Hematopoietic multipotent progenitor cell (in vitro differentiated cells): Measurements from ENCODE around the gene CHFR. TPM values are rescaled to one million over a fixed set of nuclear protein-coding genes. Genes with fewer than 3 reads are reported as not detected.
A peak's percentile ranks its signal among the peaks of the same experiment; 100 is the strongest.
"Not testable (repeated sequence)": the region's sequence is repeated elsewhere in the genome, so short reads cannot be mapped to it uniquely, and the experiment has no call there.

Source experiments
- DNase-seq, 3 donors: peaks; one replicate each; pipeline ENCODE4 v3.0.0-alpha.2; 2011 to 2015; ENCODE audit warnings: low read depth in 2 of 3, low spot score in 2 of 3
- total RNA-seq: library from RNA; depleted of rRNA; stranded (reverse); fragments of >200 nt; gene quantifications from one replicate; pipeline ENCODE4 v1.2.3, GENCODE V29; 2012

CHFR gene
- total RNA-seq, result 29.9 TPM

GRCh38 chr12:132887513-132888351, at the start of gene CHFR:
Gene CHFR, minus strand, starts transcription at chr12:132887605. Its CDS starts 277 bp downstream, at chr12:132887328.
- peak; percentile 84 to 99 (median 99) for DNase-seq

- not testable (repeated sequence) for DNase-seq
Observed at GRCh38 chr12:132936921-132937320, 49.5 kb upstream of the CHFR start.

- DNase-seq, result no peak
Observed at GRCh38 chr12:132936163-132936562, 48.8 kb upstream of the CHFR start.

- DNase-seq, result no peak
Observed at GRCh38 chr12:132926415-132926833, 39.0 kb upstream of the CHFR start.

- no peak for DNase-seq
Observed at GRCh38 chr12:132925597-132926414, 38.4 kb upstream of the CHFR start.

- no peak for DNase-seq
Observed at GRCh38 chr12:132924356-132924755, 37.0 kb upstream of the CHFR start.

GRCh38 chr12:132923356-132923909, 36.0 kb upstream of the CHFR start:
- no peak for DNase-seq

- no peak for DNase-seq
Observed at GRCh38 chr12:132922676-132923075, 35.3 kb upstream of the CHFR start.

- DNase-seq, result no peak
Observed at GRCh38 chr12:132921685-132922084, 34.3 kb upstream of the CHFR start.

- DNase-seq, result no peak
Observed at GRCh38 chr12:132918680-132919079, 31.3 kb upstream of the CHFR start.

- no peak for DNase-seq
Observed at GRCh38 chr12:132909030-132909368, 21.6 kb upstream of the CHFR start.

- DNase-seq, result peak; percentile 78 to 99 (median 98)
Observed at GRCh38 chr12:132908145-132909029, 21.0 kb upstream of the CHFR start.

- DNase-seq, result not testable (repeated sequence)
Observed at GRCh38 chr12:132907789-132908144, 20.4 kb upstream of the CHFR start.

- no peak for DNase-seq
Observed at GRCh38 chr12:132907216-132907615, 19.8 kb upstream of the CHFR start.

- DNase-seq, result peak; percentile 80 to 83 (median 81)
Observed at GRCh38 chr12:132904718-132905328, 17.4 kb upstream of the CHFR start.

GRCh38 chr12:132899033-132899432, 11.6 kb upstream of the CHFR start:
- DNase-seq, result no peak

- no peak for DNase-seq
Observed at GRCh38 chr12:132888852-132889251, 1.4 kb upstream of the CHFR start.

GRCh38 chr12:132886529-132887477, 602 bp downstream of the CHFR start:
- DNase-seq, result peak in 2 of 3 donors; percentile 18 to 22

GRCh38 chr12:132881818-132882217, 5.6 kb downstream of the CHFR start:
- no peak for DNase-seq
